PC-3 (cell line): Measurements from ENCODE around the gene ITSN1. TPM values are rescaled to one million over a fixed set of nuclear protein-coding genes. Genes with fewer than 3 reads are reported as not detected.

ENCODE experiments used
- ATAC-seq: fragments of 200-7000 bp; cut with Tn5 transposase; 2 replicates; pipeline ENCODE4 v1.9.1; 2020; ENCODE audit warnings: mild to moderate bottlenecking, moderate library complexity
- BruUV-seq: library from RNA; stranded (reverse); fragments of 400-500 nt; replicated peaks from 2 replicates; lab custom pipeline; 2021; lab: Mats Ljungman, UMichigan
- CTCF ChIA-PET: fragments of 300-600 bp; sonication (Branson Sonifier 250); formaldehyde crosslinking; loops from one replicate; lab custom pipeline; 2022; ENCODE audit warnings: antibody characterized with exemption; lab: Charles Lee
- POLR2A ChIA-PET: fragments of 300-600 bp; sonication (Branson Sonifier 250); formaldehyde crosslinking; loops from one replicate; lab custom pipeline; 2022; ENCODE audit warnings: antibody characterized with exemption; ENCODE audit not compliant: unreplicated experiment; lab: Charles Lee
- DNase-seq: peaks from one replicate; pipeline ENCODE4 v3.0.0-alpha.2; 2015
- H2AFZ ChIP-seq: fragments of 300-600 bp; sonication (generic); 2 replicates; pipeline ENCODE4 v1.6.0; 2016; ENCODE audit warnings: antibody characterized with exemption, low read length
- H3F3A ChIP-seq: fragments of 300-600 bp; sonication (generic); one replicate; pipeline ENCODE4 v1.6.0; 2017; ENCODE audit warnings: antibody characterized with exemption, low read length, control low read depth, mild to moderate bottlenecking; ENCODE audit not compliant: unreplicated experiment
- H3K27ac ChIP-seq: fragments of 300-600 bp; sonication (generic); 2 replicates; pipeline ENCODE4 v1.5.1; 2016; ENCODE audit warnings: mild to moderate bottlenecking, low read length
- H3K27me3 ChIP-seq: fragments of 300-600 bp; sonication (generic); 2 replicates; pipeline ENCODE4 v1.6.1; 2016; ENCODE audit warnings: low read length, mixed read lengths
- H3K36me3 ChIP-seq: fragments of 300-600 bp; sonication (generic); 2 replicates; pipeline ENCODE4 v1.6.1; 2016; ENCODE audit warnings: low read depth, mixed run types, low read length, mixed read lengths
- H3K4me1 ChIP-seq: fragments of 300-600 bp; sonication (generic); 2 replicates; pipeline ENCODE4 v1.5.1; 2016; ENCODE audit warnings: low read length; ENCODE audit not compliant: insufficient read depth
- H3K4me2 ChIP-seq: fragments of 300-600 bp; sonication (generic); 2 replicates; pipeline ENCODE4 v1.6.0; 2016; ENCODE audit warnings: low read length
- H3K4me3 ChIP-seq: fragments of 300-600 bp; sonication (generic); 2 replicates; pipeline ENCODE4 v1.5.1; 2016; ENCODE audit warnings: mild to moderate bottlenecking, low read length, mixed read lengths
- H3K79me2 ChIP-seq: fragments of 300-600 bp; sonication (generic); 2 replicates; pipeline ENCODE4 v1.6.1; 2017; ENCODE audit warnings: low read length, mixed read lengths
- H3K9ac ChIP-seq: fragments of 300-600 bp; sonication (generic); 2 replicates; pipeline ENCODE4 v1.6.0; 2016; ENCODE audit warnings: mild to moderate bottlenecking, low read length
- H3K9me2 ChIP-seq: fragments of 300-600 bp; sonication (generic); replicated peaks from 2 replicates; pipeline ENCODE4 v1.6.1; 2016; ENCODE audit warnings: mixed run types, low read length, mixed read lengths
- H3K9me3 ChIP-seq: fragments of 300-600 bp; sonication (generic); 2 replicates; pipeline ENCODE4 v1.6.1; 2016; ENCODE audit warnings: low read length, mixed read lengths
- H4K20me1 ChIP-seq: fragments of 300-600 bp; sonication (generic); 2 replicates; pipeline ENCODE4 v1.6.1; 2016; ENCODE audit warnings: low read length, mixed read lengths
- EZH2 ChIP-seq: fragments of 300-600 bp; sonication (generic); IDR thresholded peaks from one replicate; pipeline ENCODE4 v1.6.1; 2017; ENCODE audit warnings: antibody characterized with exemption, mild to moderate bottlenecking, low read length; ENCODE audit not compliant: unreplicated experiment
- EZH2phosphoT487 ChIP-seq: fragments of 300-600 bp; sonication (generic); IDR thresholded peaks from 2 replicates; pipeline ENCODE4 v1.6.1; 2018; ENCODE audit warnings: mild to moderate bottlenecking, antibody characterized with exemption, low read length, borderline replicate concordance
- intact Hi-C: fragments of 100-400 bp; cut with micrococcal nuclease; formaldehyde crosslinking; loops from 2 replicates; pipeline ENCODE4 v1.9.0; 2023
- total RNA-seq: library from RNA; depleted of rRNA; stranded (reverse); fragments of >200 nt; gene quantifications from 2 replicates; pipeline ENCODE4 v1.2.3, GENCODE V29; 2014
- TF ChIP-seq, protein P1 (sequence below): fragments of 300-600 bp; sonication (generic); conservative IDR thresholded peaks from 2 replicates; pipeline ENCODE4 v1.5.1; 2017; ENCODE audit warnings: antibody characterized with exemption, low read depth, mild to moderate bottlenecking, low read length

Gene ITSN1
- total RNA-seq, 1 experiment from 2014 or later = 45.6 TPM

DNA sequence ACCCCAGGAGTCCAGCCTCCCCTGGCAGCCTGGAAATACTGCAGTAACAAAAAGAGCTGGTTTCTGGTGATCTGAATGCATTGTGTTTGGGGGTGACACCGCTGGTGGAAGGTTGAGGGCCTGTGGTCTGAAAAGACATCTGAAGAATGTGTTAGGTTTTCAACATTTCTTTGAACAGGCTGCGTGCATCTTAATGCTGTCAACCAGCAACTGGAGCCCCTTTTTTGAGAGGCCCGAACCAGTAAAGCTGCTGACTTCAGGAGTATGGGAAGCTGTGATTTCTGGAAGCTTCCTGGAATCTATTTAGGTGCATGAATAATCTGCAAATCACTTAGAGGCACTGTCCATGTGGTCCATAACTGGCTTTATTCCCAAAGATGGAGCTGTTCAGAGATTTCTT is 256.3 kb downstream of the ITSN1 start:
- H3K4me1 ChIP-seq = peaks cover 13% of the 10 kb centered on the region
- no peaks in the 10 kb centered on the region for H3F3A ChIP-seq
- no peaks in the 10 kb centered on the region for H4K20me1 ChIP-seq
- intact Hi-C loops = no loop called here
- CTCF ChIA-PET = interaction anchor here (0.6 kb wide), 1 partner anchor 49 kb away, joined by 3 read pairs; no protein-coding TSS in a partner anchor
- H3K9ac ChIP-seq = no peak overlapping the region
- H3K36me3 ChIP-seq = peaks cover 14% of the 10 kb centered on the region
- no peak overlapping the region for H3K4me2 ChIP-seq
- no peak for ATAC-seq
- no TSS peak for BruUV-seq
- no peaks in the 10 kb centered on the region for H3K79me2 ChIP-seq
- no peak overlapping the region for H2AFZ ChIP-seq
- no peak for DNase-seq
- no peaks in the 10 kb centered on the region for H3K9me3 ChIP-seq
- TF ChIP-seq EZH2 (no peak), EZH2phosphoT487 (no peak)
- TF ChIP-seq, protein P1, sequence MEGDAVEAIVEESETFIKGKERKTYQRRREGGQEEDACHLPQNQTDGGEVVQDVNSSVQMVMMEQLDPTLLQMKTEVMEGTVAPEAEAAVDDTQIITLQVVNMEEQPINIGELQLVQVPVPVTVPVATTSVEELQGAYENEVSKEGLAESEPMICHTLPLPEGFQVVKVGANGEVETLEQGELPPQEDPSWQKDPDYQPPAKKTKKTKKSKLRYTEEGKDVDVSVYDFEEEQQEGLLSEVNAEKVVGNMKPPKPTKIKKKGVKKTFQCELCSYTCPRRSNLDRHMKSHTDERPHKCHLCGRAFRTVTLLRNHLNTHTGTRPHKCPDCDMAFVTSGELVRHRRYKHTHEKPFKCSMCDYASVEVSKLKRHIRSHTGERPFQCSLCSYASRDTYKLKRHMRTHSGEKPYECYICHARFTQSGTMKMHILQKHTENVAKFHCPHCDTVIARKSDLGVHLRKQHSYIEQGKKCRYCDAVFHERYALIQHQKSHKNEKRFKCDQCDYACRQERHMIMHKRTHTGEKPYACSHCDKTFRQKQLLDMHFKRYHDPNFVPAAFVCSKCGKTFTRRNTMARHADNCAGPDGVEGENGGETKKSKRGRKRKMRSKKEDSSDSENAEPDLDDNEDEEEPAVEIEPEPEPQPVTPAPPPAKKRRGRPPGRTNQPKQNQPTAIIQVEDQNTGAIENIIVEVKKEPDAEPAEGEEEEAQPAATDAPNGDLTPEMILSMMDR = no peak
- H3K4me3 ChIP-seq = no peak overlapping the region
- H3K27ac ChIP-seq = no peak overlapping the region
- no peaks in the 10 kb centered on the region for H3K27me3 ChIP-seq
- H3K9me2 ChIP-seq = no peaks in the 10 kb centered on the region
- POLR2A ChIA-PET = no interaction called here

DNA sequence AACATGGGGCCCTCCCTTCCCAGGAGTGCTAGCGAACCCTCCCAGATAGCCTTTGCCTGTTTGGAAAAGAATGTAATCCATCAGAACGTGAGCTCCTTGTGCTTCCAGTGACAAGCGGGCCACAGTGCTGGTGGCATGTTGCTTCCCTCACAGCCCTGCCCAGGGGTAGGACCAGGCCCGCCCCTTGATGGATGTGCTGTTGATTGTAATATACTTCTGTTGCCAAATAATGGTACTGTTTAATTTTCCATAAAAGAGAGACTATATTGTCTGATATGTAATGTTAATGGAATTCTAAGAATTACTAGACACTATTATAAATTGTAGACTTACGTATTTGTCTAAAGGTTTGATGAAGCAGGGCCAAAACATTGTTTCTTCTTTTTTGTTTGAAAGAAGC is 256.9 kb downstream of the ITSN1 start:
- Histone ChIP-seq H3K4me2 (no peak overlapping the region), H3K36me3 (peaks cover 19% of the 10 kb centered on the region), H3K4me3 (no peak overlapping the region), H3K79me2 (no peaks in the 10 kb centered on the region), H2AFZ (no peak overlapping the region), H3F3A (no peaks in the 10 kb centered on the region), H3K4me1 (peaks cover 13% of the 10 kb centered on the region), H3K9me3 (no peaks in the 10 kb centered on the region), H3K27ac (no peak overlapping the region), H3K27me3 (no peaks in the 10 kb centered on the region), H3K9ac (no peak overlapping the region), H3K9me2 (no peaks in the 10 kb centered on the region), H4K20me1 (no peaks in the 10 kb centered on the region)
- DNase-seq (peak; percentile 15), ATAC-seq (peak; percentile 45)
- TF ChIP-seq EZH2 = no peak
- intact Hi-C loops = no loop called here
- BruUV-seq = no TSS peak
- ChIA-PET CTCF (interaction anchor here (0.7 kb wide), 1 partner anchor 257 kb away, joined by 7 read pairs; the partner anchor contains the start of gene ITSN1), POLR2A (interaction anchor here (0.6 kb wide), 1 partner anchor 10 kb away, joined by 3 read pairs; no protein-coding TSS in a partner anchor)

DNA sequence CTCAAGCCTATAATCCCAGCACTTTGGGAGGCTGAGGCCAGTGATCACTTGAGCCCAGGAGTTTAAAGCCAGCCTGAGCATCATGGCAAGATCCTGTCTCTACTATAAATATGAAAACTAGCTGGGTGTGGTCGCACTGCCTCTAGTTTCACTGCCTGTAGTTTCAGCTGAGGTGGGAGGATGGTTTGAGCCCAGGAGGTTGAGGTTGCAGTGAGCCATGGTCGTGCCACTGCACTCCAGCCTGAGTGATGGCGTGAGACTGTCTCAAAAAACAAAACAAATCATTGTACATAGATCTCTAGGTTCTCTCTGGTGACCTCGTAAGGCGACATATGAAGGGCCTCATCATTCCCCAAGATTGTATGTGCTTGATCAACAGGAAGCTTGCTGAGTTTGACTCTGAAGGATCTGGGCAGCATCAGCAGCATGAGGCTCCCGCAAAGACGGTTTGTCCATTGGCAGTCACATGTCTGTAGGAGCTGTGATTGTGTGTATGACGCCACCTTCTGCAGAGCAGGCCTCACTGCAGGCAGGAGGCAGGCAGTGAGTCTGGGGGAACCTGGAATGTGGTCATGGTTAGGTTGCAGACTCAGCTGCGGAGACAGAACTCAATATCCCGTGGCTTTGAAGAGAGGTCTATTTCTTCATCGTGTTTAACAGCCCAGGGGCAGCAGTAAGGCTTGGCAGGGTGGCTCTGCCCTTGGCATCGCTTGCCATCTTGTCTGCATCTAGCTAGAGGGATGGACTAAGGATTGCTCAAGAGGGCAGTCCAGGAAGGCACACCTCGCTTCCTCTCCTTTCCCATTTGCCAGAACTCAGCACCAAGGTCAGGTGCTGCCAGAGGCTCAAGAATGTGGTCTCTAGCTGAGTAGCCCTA is 259.3 kb downstream of the ITSN1 start:
- TF ChIP-seq, protein P1 = peak; percentile 76
- TF ChIP-seq EZH2phosphoT487 = no peak
- intact Hi-C loops = no loop called here

More for the DNA sequence above, 259.3 kb downstream of the ITSN1 start:
- peaks cover 5% of the 10 kb centered on the region; the same call in 1 of the 2 replicates for H3K4me1 ChIP-seq
- no peaks in the 10 kb centered on the region for H3K27me3 ChIP-seq
- ChIA-PET POLR2A (interaction anchor here (0.5 kb wide), 1 partner anchor 60 kb away, joined by 13 read pairs; no protein-coding TSS in a partner anchor), CTCF (interaction anchor here (1.5 kb wide), 1 partner anchor 446 kb away, joined by 3 read pairs; no protein-coding TSS in a partner anchor)
- no peak overlapping the region for H3K4me2 ChIP-seq
- H2AFZ ChIP-seq = no peak overlapping the region
- no peaks in the 10 kb centered on the region for H4K20me1 ChIP-seq
- DNase-seq (peak; percentile 55), ATAC-seq (peak; percentile 71)
- no peak overlapping the region for H3K27ac ChIP-seq
- H3K9ac ChIP-seq = no peak overlapping the region
- H3K9me3 ChIP-seq = no peaks in the 10 kb centered on the region
- H3K36me3 ChIP-seq = peaks cover 40% of the 10 kb centered on the region
- no peak overlapping the region for H3K4me3 ChIP-seq
- BruUV-seq = no TSS peak
- H3K9me2 ChIP-seq = no peaks in the 10 kb centered on the region
- no peaks in the 10 kb centered on the region for H3F3A ChIP-seq
- H3K79me2 ChIP-seq = no peaks in the 10 kb centered on the region
